Dendritic cell treated with granulocyte-macrophage colony-stimulating factor and Interleukin-4, amounts not matched to agents 40 ng/mL and 50 ng/mL, for 4 days (primary cell): ENCODE results near the gene GBF1.
"Not testable (repeated sequence)": the region's sequence is repeated elsewhere in the genome, so short reads cannot be mapped to it uniquely, and the experiment has no call there.

ENCODE experiments used
- H3K27ac Mint-ChIP-seq: one replicate; pipeline ENCODE4 v1.8.0; 2022; ENCODE audit warnings: mild to moderate bottlenecking, mixed read lengths
- H3K27me3 Mint-ChIP-seq: one replicate; pipeline ENCODE4 v1.8.0; 2022; ENCODE audit warnings: mild to moderate bottlenecking, mixed read lengths
- H3K36me3 Mint-ChIP-seq: one replicate; pipeline ENCODE4 v1.8.0; 2022; ENCODE audit warnings: low read depth, mixed read lengths
- H3K4me1 Mint-ChIP-seq: one replicate; pipeline ENCODE4 v1.8.0; 2022; ENCODE audit warnings: low read depth, mixed read lengths
- H3K4me3 Mint-ChIP-seq: one replicate; pipeline ENCODE4 v1.8.0; 2022; ENCODE audit warnings: mild to moderate bottlenecking, moderate library complexity, mixed read lengths
- H3K9me3 Mint-ChIP-seq: one replicate; pipeline ENCODE4 v1.8.0; 2022; ENCODE audit warnings: mixed read lengths
- intact Hi-C: fragments of 100-400 bp; cut with micrococcal nuclease; formaldehyde crosslinking; loops from one replicate; pipeline ENCODE4 v1.15.0; 2022

GBF1 gene

DNA sequence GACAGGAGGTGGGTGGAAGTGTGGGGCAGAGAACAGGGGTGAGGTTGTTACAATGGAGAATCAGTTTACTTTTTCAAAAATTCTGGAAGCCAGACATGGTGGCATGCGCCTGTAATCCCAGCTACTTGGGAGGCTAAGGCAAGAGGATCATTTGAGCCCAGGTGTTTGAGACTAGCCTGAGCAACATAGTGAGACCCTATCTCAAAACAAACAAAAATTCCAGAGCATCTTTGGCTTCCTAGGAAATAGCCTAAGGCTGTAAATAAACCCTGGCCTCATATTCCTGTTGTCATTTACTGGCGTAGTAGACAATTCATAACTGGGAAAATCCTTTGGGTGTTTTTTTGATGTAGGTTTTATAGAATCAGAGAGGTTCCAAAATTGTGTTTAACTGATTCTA lies 44.0 kb downstream of the GBF1 start:
- H3K4me3 Mint-ChIP-seq: no peak overlapping the region
- H3K36me3 Mint-ChIP-seq: peaks cover 44% of the 10 kb centered on the region
- no peaks in the 10 kb centered on the region for H3K9me3 Mint-ChIP-seq
- intact Hi-C loops: no loop called here
- no peaks in the 10 kb centered on the region for H3K4me1 Mint-ChIP-seq
- no peaks in the 10 kb centered on the region for H3K27me3 Mint-ChIP-seq
- no peak overlapping the region for H3K27ac Mint-ChIP-seq

DNA sequence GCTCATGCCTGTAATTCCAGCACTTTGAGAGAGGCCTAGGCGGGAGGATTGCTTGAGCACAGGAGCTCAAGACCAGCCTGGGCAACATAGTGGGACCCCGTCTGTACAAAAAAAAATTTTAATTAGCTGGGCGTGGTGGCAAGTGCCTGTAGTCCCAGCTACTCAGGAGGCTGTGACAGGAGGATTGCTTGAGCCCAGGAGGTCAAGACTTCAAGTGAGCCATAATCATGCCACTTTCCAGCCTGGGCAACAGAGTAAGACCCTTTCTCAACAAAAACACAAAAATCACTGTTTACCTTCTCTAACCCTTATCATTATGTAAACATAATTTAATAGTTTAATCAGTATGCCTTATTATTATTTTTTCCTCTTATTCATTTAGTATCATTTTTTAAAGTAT lies 44.5 kb downstream of the GBF1 start:
- no peak overlapping the region for H3K4me3 Mint-ChIP-seq
- no peak overlapping the region for H3K27ac Mint-ChIP-seq
- no peaks in the 10 kb centered on the region for H3K27me3 Mint-ChIP-seq
- H3K4me1 Mint-ChIP-seq: no peaks in the 10 kb centered on the region
- intact Hi-C loops: no loop called here
- no peaks in the 10 kb centered on the region for H3K9me3 Mint-ChIP-seq
- peaks cover 45% of the 10 kb centered on the region for H3K36me3 Mint-ChIP-seq

DNA sequence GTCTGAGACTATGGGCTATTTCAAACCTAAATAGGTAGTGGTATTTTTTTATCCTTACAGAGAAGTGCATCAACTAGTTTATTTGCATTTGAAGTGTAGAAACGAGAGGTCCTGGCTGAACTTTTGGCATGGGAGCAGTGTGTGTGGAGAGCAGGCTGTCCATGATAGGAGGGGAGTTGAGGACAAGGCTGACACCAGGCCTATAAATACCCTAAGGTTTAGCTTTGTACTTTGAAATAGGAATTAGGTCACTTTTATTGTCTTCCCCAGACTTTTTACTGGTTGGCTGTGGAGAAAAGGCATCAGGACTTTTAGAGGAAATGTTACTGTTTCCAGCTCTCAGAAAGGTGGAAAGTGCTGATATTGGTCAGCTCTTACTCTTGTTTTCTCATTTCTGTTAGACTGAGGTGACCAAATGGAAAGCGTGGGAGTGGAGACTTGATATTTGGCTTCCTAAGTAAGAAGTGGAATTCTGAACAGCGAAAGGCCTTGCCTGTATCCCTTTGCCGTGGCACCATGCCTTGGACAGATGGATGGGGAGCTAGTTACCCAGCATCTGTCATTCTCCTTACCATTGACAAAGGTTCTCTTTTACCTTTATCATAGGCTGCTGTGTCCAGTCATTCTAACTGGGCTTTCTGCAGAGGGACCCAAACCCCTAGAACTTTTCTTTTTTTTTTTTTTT lies 46.0 kb downstream of the GBF1 start:
- intact Hi-C loops: no loop called here
- Mint-ChIP-seq H3K9me3 (no peaks in the 10 kb centered on the region), H3K27me3 (no peaks in the 10 kb centered on the region), H3K4me1 (no peaks in the 10 kb centered on the region), H3K27ac (no peak overlapping the region), H3K4me3 (no peak overlapping the region), H3K36me3 (peaks cover 29% of the 10 kb centered on the region)

DNA sequence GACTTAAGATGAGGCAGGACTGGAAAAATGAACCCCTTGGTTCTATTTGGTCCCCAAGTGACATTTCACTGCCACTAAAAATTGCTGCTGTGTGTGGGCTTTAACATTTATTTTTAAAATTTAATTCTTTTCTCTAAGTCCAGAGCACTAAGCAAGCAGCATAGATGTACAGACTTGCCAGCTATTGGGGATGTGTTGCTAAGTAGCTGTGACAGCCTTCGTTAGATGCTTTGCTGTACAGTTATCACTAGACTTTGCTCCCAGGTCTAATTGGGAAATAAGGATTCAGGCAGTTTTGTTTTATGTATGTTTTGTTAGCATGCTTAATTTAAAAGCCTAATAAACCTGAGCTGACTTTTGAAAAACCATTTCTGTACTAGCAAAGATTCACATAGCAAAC lies 51.8 kb downstream of the GBF1 start:
- intact Hi-C loops: no loop called here
- Mint-ChIP-seq H3K27ac (no peak overlapping the region), H3K4me3 (no peak overlapping the region), H3K27me3 (no peaks in the 10 kb centered on the region), H3K9me3 (no peaks in the 10 kb centered on the region), H3K4me1 (peaks cover 8% of the 10 kb centered on the region), H3K36me3 (peaks cover 17% of the 10 kb centered on the region)

DNA sequence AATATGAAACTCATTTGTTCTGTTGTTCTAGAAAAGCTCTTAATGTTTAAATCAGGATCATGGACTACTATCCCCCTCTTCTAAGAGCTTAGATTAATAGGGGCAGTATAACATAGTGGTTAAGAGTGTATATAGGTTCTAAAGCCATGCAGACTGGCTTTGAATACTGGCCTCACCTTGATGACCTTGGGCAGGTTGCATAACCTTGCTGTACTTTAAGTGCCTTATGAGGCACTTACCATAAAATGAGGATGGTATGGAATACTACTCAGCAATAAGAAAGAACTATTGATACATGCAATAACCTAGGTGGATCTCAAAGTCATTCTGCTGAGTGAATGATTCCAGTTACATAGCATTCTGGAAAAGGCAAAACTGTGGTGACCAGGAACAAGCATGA lies 53.6 kb downstream of the GBF1 start:
- no peaks in the 10 kb centered on the region for H3K9me3 Mint-ChIP-seq

DNA sequence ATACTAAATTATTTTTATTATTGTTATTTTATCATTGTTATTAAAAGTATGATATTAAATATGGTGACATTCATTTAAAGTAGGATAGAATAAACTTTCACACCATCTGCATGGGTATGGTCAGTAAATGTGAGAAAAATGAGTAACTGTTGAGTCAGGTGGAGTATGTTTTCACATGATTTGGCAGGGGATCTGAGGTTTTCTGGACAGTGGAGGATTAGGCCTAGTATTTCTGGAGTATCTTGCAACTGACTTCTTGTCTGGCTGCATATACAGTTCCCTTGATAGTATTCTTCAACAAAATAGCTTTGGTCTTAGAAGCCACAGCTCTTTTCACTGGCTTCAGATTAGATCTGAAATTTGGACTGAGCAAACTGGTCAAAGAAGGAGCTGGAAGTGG lies 54.5 kb downstream of the GBF1 start:
- H3K36me3 Mint-ChIP-seq: peaks cover 13% of the 10 kb centered on the region
- intact Hi-C loops: no loop called here
- no peak overlapping the region for H3K27ac Mint-ChIP-seq
- H3K9me3 Mint-ChIP-seq: no peaks in the 10 kb centered on the region
- no peaks in the 10 kb centered on the region for H3K27me3 Mint-ChIP-seq
- peaks cover 8% of the 10 kb centered on the region for H3K4me1 Mint-ChIP-seq
- H3K4me3 Mint-ChIP-seq: no peak overlapping the region

More for the DNA sequence above, 53.6 kb downstream of the GBF1 start:
- no peaks in the 10 kb centered on the region for H3K27me3 Mint-ChIP-seq
- intact Hi-C loops: no loop called here
- peaks cover 18% of the 10 kb centered on the region for H3K36me3 Mint-ChIP-seq
- no peak overlapping the region for H3K27ac Mint-ChIP-seq
- no peak overlapping the region for H3K4me3 Mint-ChIP-seq
- peaks cover 8% of the 10 kb centered on the region for H3K4me1 Mint-ChIP-seq

DNA sequence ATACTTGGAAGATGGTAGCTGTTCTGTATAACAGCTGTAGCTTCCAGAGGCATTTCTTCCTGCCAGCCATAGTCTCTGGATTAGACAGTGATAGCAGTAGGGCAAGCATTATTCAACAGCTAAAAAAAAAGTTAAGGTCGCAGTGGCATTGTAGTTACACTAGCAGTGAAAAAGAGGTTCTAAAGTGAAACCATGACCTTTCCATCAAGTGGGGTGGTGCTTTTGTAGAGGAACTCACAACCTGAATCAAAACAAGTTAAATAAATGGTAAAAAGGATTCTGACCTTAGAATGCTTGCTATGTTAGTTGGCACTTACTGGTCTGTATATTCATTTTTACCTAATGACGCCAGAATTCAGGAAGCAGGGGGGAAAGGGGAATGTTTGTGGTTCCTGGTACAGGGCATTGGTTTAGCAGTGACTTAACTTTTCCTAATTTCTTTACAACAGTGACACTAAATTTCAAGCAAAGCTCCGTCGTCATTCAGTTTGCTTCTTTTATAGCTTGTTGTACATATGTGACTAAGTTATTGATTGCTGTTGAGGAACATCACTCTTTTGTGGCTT lies 55.0 kb downstream of the GBF1 start:
- Mint-ChIP-seq H3K4me1 (peaks cover 8% of the 10 kb centered on the region), H3K27me3 (no peaks in the 10 kb centered on the region), H3K4me3 (no peak overlapping the region), H3K36me3 (peaks cover 13% of the 10 kb centered on the region), H3K27ac (no peak overlapping the region), H3K9me3 (no peaks in the 10 kb centered on the region)
- intact Hi-C loops: no loop called here

DNA sequence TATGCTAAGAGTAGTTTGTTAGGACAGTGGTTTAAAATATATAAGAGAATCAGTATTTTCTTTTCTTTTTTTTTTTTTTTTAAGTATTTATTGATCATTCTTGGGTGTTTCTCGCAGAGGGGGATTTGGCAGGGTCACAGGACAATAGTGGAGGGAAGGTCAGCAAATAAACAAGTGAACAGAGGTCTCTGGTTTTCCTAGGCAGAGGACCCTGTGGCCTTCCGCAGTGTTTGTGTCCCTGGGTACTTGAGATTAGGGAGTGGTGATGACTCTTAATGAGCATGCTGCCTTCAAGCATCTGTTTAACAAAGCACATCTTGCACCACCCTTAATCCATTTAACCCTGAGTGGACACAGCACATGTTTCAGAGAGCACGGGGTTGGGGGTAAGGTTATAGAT lies 55.6 kb downstream of the GBF1 start:
- Mint-ChIP-seq H3K4me1 (peaks cover 12% of the 10 kb centered on the region), H3K36me3 (peaks cover 13% of the 10 kb centered on the region)
- H3K4me3 Mint-ChIP-seq, intact Hi-C loops, H3K9me3 Mint-ChIP-seq, H3K27ac Mint-ChIP-seq, H3K27me3 Mint-ChIP-seq: not testable (repeated sequence)

DNA sequence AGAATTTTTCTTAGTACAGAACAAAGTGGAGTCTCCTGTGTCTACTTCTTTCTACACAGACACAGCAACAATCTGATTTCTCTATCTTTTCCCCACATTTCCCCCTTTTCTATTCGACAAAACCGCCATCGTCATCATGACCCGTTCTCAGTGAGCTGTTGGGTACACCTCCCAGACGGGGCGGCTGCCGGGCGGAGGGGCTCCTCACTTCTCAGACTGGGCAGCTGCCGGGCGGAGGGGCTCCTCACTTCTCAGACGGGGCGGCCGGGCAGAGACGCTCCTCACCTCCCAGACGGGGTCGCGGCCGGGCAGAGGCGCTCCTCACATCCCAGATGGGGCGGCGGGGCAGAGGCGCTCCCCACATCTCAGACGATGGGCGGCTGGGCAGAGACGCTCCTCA lies 56.0 kb downstream of the GBF1 start:
- H3K27me3 Mint-ChIP-seq, H3K27ac Mint-ChIP-seq, intact Hi-C loops, H3K4me3 Mint-ChIP-seq, H3K9me3 Mint-ChIP-seq: not testable (repeated sequence)
- Mint-ChIP-seq H3K36me3 (peaks cover 13% of the 10 kb centered on the region), H3K4me1 (peaks cover 13% of the 10 kb centered on the region)

DNA sequence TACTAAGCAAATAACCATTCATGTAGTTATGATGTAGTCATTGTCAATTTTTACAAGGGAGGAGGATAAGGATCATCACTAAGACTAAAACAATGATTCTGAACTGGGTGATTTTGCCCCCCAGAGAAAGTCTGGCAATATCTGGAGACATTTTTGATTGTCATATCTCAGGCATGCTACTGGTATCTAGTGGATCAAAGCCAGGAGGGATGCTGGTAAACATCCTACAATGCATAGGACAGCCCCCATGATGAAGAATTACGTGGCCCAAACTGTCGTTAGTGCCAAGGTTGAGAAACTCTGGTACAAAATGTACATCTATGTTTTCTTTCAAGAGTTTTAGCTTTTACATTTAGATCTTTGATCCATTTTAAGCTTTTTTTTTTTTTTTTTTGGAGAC lies 57.3 kb downstream of the GBF1 start:
- no peak overlapping the region for H3K27ac Mint-ChIP-seq
- intact Hi-C loops: no loop called here
- H3K4me1 Mint-ChIP-seq: peaks cover 13% of the 10 kb centered on the region
- no peaks in the 10 kb centered on the region for H3K9me3 Mint-ChIP-seq
- no peak overlapping the region for H3K4me3 Mint-ChIP-seq
- H3K36me3 Mint-ChIP-seq: peaks cover 13% of the 10 kb centered on the region
- H3K27me3 Mint-ChIP-seq: no peaks in the 10 kb centered on the region

DNA sequence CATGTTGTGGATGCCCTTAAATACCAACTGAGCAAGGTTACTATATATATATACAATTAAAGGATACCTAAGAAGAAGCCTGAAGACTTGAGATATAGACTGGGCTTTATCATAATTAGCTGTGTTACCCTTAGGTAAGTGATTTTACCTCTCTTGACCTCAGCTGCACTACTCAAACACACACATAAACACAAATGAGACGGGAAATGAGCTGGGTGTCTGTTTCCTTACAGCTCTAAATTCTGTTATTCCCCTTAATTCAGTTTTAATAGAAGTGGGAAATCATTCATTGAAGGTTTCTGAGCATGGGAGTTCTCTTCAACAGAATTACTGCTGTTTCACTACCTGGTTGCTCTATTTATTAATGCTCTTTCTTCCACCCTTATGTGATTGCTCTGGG lies 60.7 kb downstream of the GBF1 start:
- Mint-ChIP-seq H3K4me3 (no peak overlapping the region), H3K36me3 (peaks cover 12% of the 10 kb centered on the region), H3K9me3 (no peaks in the 10 kb centered on the region), H3K4me1 (peaks cover 13% of the 10 kb centered on the region), H3K27ac (no peak overlapping the region), H3K27me3 (no peaks in the 10 kb centered on the region)
- intact Hi-C loops: no loop called here

DNA sequence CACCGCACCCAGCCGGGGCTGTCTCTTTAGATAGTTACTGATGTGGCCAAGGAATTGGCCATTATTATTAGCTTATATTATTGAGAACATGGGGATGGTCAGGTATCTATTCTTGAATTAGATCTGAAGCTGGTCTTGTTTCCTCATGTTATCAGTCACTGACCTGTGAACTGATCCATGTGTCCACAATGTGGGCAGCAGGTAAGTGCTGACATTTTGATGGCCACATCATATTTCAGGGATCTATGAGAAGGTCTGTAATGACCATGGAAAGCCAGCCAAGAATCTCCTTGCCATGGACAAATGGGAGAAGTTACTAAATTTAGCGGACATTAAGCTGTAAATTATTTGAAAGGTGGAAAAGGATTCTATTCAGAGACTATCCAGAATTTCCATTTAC lies 61.4 kb downstream of the GBF1 start:
- Mint-ChIP-seq H3K36me3 (peaks cover 5% of the 10 kb centered on the region), H3K27ac (no peak overlapping the region), H3K4me1 (peaks cover 13% of the 10 kb centered on the region), H3K27me3 (no peaks in the 10 kb centered on the region), H3K4me3 (no peak overlapping the region), H3K9me3 (no peaks in the 10 kb centered on the region)
- intact Hi-C loops: no loop called here

DNA sequence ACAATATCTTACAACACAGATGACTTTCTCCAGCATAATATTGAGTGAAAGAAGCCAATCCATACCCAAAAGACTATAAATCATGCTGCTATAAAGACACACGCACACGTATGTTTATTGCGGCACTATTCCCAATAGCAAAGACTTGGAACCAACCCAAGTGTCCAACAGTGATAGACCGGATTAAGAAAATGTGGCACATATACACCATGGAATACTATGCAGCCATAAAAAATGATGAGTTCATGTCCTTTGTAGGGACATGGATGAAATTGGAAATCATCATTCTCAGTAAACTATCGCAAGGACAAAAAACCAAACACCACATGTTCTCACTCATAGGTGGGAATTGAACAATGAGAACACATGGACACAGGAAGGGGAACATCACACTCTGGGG lies 63.0 kb downstream of the GBF1 start:
- H3K4me3 Mint-ChIP-seq, H3K27ac Mint-ChIP-seq, H3K36me3 Mint-ChIP-seq, H3K9me3 Mint-ChIP-seq, H3K27me3 Mint-ChIP-seq, intact Hi-C loops: not testable (repeated sequence)
- peaks cover 13% of the 10 kb centered on the region for H3K4me1 Mint-ChIP-seq

DNA sequence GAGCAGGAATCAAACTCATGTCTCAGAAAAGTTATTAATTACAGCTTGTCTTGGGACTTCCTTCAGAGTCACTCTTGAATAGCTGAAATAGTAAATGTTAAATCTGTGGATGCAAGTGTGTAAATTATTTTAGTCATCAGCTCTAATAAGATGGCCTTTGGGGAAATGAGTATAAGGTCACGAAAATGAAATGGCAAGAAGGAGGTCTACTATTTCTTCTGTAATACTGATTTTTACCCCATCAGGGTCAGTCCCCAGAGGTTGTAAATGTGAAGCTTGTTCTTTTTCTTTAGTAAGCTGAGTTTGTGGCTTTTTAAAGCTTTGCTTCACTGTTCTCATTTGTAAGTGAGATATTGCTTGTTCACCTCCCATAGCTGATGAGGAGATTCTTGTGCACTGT lies 63.9 kb downstream of the GBF1 start:
- H3K4me3 Mint-ChIP-seq: no peak overlapping the region
- peaks cover 13% of the 10 kb centered on the region for H3K4me1 Mint-ChIP-seq

DNA sequence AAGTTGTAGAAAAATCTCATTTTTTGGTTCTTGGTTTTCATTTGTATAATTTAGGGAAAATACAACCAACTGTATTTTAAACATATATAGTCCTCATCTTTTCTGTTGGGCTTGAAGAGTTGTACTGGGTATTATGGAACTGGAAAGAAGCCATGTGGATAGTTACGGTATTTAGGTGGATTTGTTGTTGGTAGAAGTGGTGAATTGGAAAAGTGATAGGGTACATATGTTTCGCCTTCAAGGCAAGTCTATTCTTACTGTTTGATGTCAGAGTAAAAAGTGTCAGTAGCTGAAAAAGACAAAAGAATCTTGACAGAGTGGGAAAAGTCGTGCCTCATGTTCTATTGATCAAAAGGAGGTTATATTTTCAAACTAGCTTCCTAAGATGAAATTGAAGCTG lies 64.6 kb downstream of the GBF1 start:
- no peak overlapping the region for H3K27ac Mint-ChIP-seq
- peaks cover 6% of the 10 kb centered on the region for H3K36me3 Mint-ChIP-seq
- intact Hi-C loops: no loop called here
- H3K4me3 Mint-ChIP-seq: no peak overlapping the region
- peaks cover 13% of the 10 kb centered on the region for H3K4me1 Mint-ChIP-seq
- no peaks in the 10 kb centered on the region for H3K9me3 Mint-ChIP-seq
- no peaks in the 10 kb centered on the region for H3K27me3 Mint-ChIP-seq

More for the DNA sequence above, 63.9 kb downstream of the GBF1 start:
- Mint-ChIP-seq H3K27me3 (no peaks in the 10 kb centered on the region), H3K36me3 (no peaks in the 10 kb centered on the region), H3K27ac (no peak overlapping the region), H3K9me3 (no peaks in the 10 kb centered on the region)
- intact Hi-C loops: no loop called here
